Measurements from ENCODE around the gene IL17RE. TPM values are rescaled to one million over a fixed set of nuclear protein-coding genes. Genes with fewer than 3 reads are reported as not detected.
"Not testable (repeated sequence)": the region's sequence is repeated elsewhere in the genome, so short reads cannot be mapped to it uniquely, and the experiment has no call there.

IL17RE gene
- total RNA-seq, 4 donors from 2014 or later: 0.99 to 1.7 (median 1.2) TPM

DNA sequence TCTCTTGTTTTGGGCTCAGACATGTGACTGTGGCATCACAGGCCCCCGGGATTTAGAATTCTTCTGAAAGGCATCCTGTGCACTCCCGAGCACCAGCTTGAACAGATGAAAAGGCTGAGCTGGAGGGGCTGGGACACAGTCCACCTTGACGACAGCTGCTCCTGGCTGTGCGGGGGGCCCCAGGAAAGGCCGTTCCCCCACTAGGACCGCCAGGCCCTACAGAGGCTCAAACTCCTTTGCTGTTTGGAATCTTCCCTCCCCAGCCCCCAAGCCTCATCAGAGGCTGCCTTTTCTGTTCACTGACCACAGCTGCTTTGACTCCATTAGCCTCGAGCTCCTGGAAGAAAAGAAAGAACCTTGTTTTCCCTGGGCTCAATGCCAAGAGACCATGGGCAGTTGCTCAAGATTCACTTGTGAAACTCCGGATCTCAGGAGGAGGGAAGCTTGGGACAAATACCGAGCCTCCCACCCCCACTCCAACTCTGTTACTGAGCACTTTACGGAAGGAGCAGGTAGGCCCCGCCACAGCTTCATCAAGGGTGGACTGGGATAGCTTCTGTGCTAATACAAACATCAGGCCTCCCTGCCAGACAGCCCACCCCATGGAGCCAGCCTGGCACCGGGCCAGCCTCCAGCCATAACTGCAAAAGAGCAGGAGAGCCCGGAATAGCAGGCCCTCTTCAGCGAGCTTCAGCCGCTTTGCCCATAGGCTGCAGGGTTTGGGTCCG lies 38.3 kb upstream of the IL17RE start:
- H3K27ac ChIP-seq (replicated peaks in 1 of 4): peak overlapping the region; percentile 80 to 87 (median 86)
- TF ChIP-seq POLR2AphosphoS5 (IDR thresholded peaks at IDR 0.05): peak; percentile 34 to 61
- no peak for TF ChIP-seq POLR2A (IDR thresholded peaks at IDR 0.05; ENCODE audit: low read depth)
- 29% methylated on average over 14 of the region's 16 CpGs for WGBS
- peaks cover 19 to 56% (median 51%) of the 10 kb centered on the region in 4 donors for H3K4me1 ChIP-seq
- no peaks in the 10 kb centered on the region for H3K27me3 ChIP-seq
- DNase-seq (ENCODE audit: extremely low spot score): no peak
- H3K9me3 ChIP-seq: no peaks in the 10 kb centered on the region
- peak overlapping the region; percentile 27 to 41 (median 34) for H3K4me3 ChIP-seq
- intact Hi-C loops (cut with DNase I): no loop called here
- H3K36me3 ChIP-seq: no peaks in the 10 kb centered on the region

DNA sequence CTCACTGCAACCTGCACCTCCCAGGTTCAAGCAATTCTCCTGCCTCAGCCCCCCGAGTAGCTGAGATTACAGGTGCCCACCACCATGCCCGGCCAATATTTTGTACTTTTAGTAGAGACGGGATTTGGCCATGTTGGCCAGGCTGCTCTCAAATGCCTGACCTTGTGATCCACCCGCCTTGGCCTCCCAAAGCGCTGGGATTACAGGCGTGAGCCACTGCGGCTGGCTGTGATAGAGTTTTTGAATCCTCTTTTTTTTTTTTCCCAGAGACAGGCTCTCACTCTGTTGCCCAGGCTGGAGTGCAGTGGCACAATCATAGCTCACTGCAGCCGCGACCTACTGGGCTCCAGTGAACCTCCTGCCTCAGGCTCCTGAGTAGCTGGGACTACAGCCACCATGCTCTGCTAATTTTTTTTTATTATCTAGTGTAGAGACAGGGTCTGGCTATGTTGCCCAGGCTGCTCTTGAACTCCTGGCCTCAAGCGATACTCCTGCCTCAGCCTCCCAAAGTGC lies 37.5 kb upstream of the IL17RE start:
- H3K36me3 ChIP-seq; intact Hi-C loops (cut with DNase I); H3K27me3 ChIP-seq; H3K9me3 ChIP-seq; DNase-seq (ENCODE audit: extremely low spot score): not testable (repeated sequence)
- H3K4me3 ChIP-seq: peak overlapping the region; percentile 27 to 41 (median 34)
- 86% methylated on average over 10 of the region's 10 CpGs for WGBS
- peak overlapping the region; percentile 80 to 87 (median 86) for H3K27ac ChIP-seq (replicated peaks in 1 of 4)
- H3K4me1 ChIP-seq: peaks cover 19 to 56% (median 51%) of the 10 kb centered on the region in 4 donors

DNA sequence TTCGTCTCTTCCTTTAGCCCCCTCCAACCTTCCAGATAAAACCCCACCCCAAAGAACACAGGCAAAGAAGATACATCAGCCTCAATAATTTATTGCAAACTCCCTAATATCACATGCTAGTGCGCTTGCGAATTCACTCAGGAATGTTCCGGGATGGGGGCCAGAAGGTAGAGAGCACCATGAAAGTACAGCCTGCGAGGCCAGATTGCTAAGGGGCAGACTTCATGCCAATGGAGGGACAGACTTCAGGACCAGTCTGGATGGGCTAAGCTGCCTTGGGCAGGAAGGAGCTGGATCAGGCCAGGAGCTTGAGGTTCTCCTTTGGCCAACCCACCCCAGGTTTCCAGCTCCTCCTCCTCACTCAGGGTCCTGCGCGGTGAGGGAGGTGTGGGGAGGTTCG lies 36.0 kb upstream of the IL17RE start:
- peaks cover 19 to 56% (median 51%) of the 10 kb centered on the region in 4 donors for H3K4me1 ChIP-seq
- H3K27me3 ChIP-seq: no peaks in the 10 kb centered on the region
- TF ChIP-seq POLR2A (IDR thresholded peaks at IDR 0.05; ENCODE audit: low read depth) (no peak), EP300 (IDR thresholded peaks at IDR 0.05) (no peak), POLR2AphosphoS5 (IDR thresholded peaks at IDR 0.05) (peak; percentile 51 to 53)
- TF ChIP-seq, protein P1, sequence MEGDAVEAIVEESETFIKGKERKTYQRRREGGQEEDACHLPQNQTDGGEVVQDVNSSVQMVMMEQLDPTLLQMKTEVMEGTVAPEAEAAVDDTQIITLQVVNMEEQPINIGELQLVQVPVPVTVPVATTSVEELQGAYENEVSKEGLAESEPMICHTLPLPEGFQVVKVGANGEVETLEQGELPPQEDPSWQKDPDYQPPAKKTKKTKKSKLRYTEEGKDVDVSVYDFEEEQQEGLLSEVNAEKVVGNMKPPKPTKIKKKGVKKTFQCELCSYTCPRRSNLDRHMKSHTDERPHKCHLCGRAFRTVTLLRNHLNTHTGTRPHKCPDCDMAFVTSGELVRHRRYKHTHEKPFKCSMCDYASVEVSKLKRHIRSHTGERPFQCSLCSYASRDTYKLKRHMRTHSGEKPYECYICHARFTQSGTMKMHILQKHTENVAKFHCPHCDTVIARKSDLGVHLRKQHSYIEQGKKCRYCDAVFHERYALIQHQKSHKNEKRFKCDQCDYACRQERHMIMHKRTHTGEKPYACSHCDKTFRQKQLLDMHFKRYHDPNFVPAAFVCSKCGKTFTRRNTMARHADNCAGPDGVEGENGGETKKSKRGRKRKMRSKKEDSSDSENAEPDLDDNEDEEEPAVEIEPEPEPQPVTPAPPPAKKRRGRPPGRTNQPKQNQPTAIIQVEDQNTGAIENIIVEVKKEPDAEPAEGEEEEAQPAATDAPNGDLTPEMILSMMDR (IDR thresholded peaks at IDR 0.05): no peak
- H3K36me3 ChIP-seq: no peaks in the 10 kb centered on the region
- H3K4me3 ChIP-seq: no peak overlapping the region
- DNase-seq (ENCODE audit: extremely low spot score): no peak
- peak overlapping the region; percentile 80 to 87 (median 86) for H3K27ac ChIP-seq (replicated peaks in 1 of 4)
- 52% methylated on average over 5 of the region's 8 CpGs for WGBS
- intact Hi-C loops (cut with DNase I): no loop called here
- H3K9me3 ChIP-seq: no peaks in the 10 kb centered on the region

DNA sequence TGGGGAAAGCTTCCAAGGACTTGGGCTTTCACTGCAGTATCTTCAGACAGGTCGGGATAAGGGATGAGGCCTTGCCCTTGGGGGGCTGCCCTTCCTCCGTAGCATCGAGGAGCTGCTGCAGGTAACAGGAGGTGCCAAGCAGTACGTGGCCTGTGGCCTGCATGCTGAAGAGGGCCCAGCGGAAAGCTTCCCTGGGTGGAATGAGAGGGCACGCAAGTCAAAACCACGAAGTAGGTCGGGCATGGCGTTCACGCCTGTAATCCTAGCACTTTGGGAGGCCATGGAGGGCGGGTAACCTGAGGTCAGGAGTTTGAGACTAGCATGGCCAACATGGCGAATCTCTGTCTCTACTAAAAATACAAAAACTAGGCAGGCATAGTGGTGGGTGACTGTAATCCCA lies 35.5 kb upstream of the IL17RE start:
- 96% methylated on average over 12 of the region's 12 CpGs for WGBS
- intact Hi-C loops (cut with DNase I): no loop called here
- no peaks in the 10 kb centered on the region for H3K27me3 ChIP-seq
- no peak for DNase-seq (ENCODE audit: extremely low spot score)
- peak overlapping the region; percentile 80 to 87 (median 86) for H3K27ac ChIP-seq (replicated peaks in 1 of 4)
- TF ChIP-seq EP300 (IDR thresholded peaks at IDR 0.05): no peak
- no peak overlapping the region for H3K4me3 ChIP-seq
- H3K9me3 ChIP-seq: no peaks in the 10 kb centered on the region
- no peaks in the 10 kb centered on the region for H3K36me3 ChIP-seq
- H3K4me1 ChIP-seq: peaks cover 19 to 52% (median 50%) of the 10 kb centered on the region in 4 donors

DNA sequence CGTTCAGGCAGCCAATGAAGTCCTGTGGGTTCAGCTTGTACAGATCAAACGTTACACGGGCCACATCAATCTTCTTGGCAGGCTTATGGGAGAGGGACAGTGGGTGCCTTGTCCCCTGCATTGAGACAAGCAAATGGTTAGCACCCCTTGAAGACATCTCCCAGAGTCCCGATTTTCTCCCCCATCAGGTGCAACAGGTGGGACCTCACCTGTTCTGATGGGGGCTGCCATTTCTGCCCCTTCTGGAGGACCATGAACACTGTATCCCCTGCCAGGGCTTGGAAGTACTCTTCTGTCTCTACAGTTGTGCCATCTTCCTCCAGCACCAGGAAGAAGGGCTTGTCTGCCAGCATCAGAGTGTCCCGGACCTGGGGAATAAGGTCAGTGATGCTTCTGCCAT lies 32.7 kb upstream of the IL17RE start:
- no peak for TF ChIP-seq EP300 (IDR thresholded peaks at IDR 0.05)
- Histone ChIP-seq H3K27ac (replicated peaks in 1 of 4) (no peak overlapping the region), H3K27me3 (no peaks in the 10 kb centered on the region), H3K9me3 (no peaks in the 10 kb centered on the region), H3K36me3 (no peaks in the 10 kb centered on the region), H3K4me1 (peaks cover 4 to 24% (median 22%) of the 10 kb centered on the region in 4 donors), H3K4me3 (no peak overlapping the region)
- intact Hi-C loops (cut with DNase I): no loop called here
- DNase-seq (ENCODE audit: extremely low spot score): no peak
- WGBS: 73% methylated on average over 5 of the region's 5 CpGs

DNA sequence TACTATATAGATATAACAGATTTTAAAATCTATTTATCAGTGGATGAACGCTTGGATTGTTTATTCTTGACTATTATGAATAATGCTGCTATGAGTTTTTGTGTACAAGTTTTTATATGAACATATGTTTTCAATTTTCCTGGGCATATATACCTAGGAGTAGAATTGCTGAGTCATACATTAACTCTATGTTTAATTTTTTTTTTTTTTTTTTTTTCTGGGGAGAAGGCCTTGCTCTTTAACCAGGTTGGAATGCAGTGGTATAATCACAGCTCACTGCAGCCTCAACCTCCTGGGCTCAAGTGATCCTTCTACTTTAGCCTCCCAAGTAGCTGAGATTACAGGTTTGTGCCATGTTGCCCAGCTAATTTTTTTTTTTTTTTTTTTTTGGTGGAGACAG lies 31.7 kb upstream of the IL17RE start:
- no peak overlapping the region for H3K27ac ChIP-seq (replicated peaks in 1 of 4)
- intact Hi-C loops (cut with DNase I): no loop called here
- no peaks in the 10 kb centered on the region for H3K9me3 ChIP-seq
- peaks cover 0 to 14% (median 11%) of the 10 kb centered on the region in 4 donors for H3K4me1 ChIP-seq
- H3K36me3 ChIP-seq: no peaks in the 10 kb centered on the region
- no peak for TF ChIP-seq EP300 (IDR thresholded peaks at IDR 0.05)
- no peak for TF ChIP-seq POLR2AphosphoS5 (IDR thresholded peaks at IDR 0.05)
- no peak for TF ChIP-seq POLR2A (IDR thresholded peaks at IDR 0.05; ENCODE audit: low read depth)
- TF ChIP-seq, protein P1 (IDR thresholded peaks at IDR 0.05): no peak
- no peaks in the 10 kb centered on the region for H3K27me3 ChIP-seq
- 76% methylated on average over 1 of the region's 1 CpG for WGBS
- no peak for DNase-seq (ENCODE audit: extremely low spot score)
- no peak overlapping the region for H3K4me3 ChIP-seq

DNA sequence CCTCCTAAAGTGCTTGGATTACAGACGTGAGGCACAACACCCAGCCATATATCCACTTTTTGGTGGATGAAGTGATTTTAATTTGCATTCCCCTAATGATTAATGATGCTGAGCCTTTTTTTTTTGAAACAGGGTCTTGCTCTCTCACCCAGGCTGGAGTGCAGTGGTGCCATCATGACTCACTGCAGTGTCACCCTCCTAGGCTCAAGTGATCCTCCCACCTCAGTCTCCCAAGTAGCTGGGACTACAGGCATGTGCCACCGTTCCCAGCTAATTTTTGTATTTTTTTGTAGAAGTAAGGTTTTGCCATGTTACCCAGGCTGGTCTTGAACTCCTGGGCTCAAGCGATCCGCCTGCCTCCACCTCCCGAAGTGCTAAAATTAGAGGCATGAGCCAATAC lies 30.6 kb upstream of the IL17RE start:
- H3K4me1 ChIP-seq; H3K9me3 ChIP-seq; H3K36me3 ChIP-seq; H3K27me3 ChIP-seq; H3K27ac ChIP-seq (replicated peaks in 1 of 4); H3K4me3 ChIP-seq; DNase-seq (ENCODE audit: extremely low spot score); intact Hi-C loops (cut with DNase I): not testable (repeated sequence)
- 95% methylated on average over 5 of the region's 5 CpGs for WGBS

All from esophagus muscularis mucosa (tissue), 4 donors.